Upper lobe of left lung (tissue), 4 donors: ENCODE measurements around the gene ZC3H7A.

Experiments
- EP300 ChIP-seq, 4 donors: sonication (generic); formaldehyde crosslinking; IDR thresholded peaks; one replicate each; pipeline ENCODE4 v1.5.1; 2017; ENCODE audit warnings: antibody characterized with exemption in 4 of 4, control low read depth in 2 of 4
- POLR2A ChIP-seq, 4 donors: fragments of 450-650 bp; IDR thresholded peaks; one replicate each; pipeline ENCODE4 v1.5.1; 2016 to 2017; ENCODE audit warnings: antibody characterized with exemption in 4 of 4, mild to moderate bottlenecking in 2 of 4
- POLR2AphosphoS5 ChIP-seq, 2 donors: sonication (generic); formaldehyde crosslinking; IDR thresholded peaks; one replicate each; pipeline ENCODE4 v1.5.1; 2017; ENCODE audit warnings: antibody characterized with exemption in 2 of 2
- TF ChIP-seq, protein P1 (sequence below), 6 experiments: fragments of 450-650 bp in 4 of 6; fragments of 200-600 bp in 2 of 6; sonication (generic) in 2 of 6; IDR thresholded peaks; one replicate each; pipeline ENCODE4 v1.5.1; 2016 to 2019; ENCODE audit warnings: antibody characterized with exemption in 6 of 6

DNA sequence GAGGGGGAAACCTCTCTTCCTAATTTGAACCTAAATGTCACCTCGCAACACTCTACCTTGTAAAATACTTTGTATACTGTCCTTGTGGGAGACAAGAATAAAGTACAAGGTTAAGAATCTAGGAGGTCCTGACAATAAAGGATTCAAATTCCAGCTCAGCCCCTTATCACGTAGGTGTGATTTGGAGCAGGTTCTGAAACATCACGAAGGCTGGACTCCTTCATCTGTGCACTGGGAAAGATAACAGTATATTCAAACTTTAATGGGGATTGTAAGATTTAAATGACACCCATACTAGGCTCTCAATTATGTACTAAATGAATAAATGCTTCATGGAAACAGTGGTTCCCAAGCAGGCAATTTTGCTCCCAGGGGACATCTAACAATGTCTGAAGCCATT lies 56.5 kb downstream of the ZC3H7A start:
- TF ChIP-seq POLR2AphosphoS5 (IDR thresholded peaks at IDR 0.05) (no peak), POLR2A (IDR thresholded peaks at IDR 0.05) (no peak), EP300 (IDR thresholded peaks at IDR 0.05) (no peak)
- TF ChIP-seq, protein P1, sequence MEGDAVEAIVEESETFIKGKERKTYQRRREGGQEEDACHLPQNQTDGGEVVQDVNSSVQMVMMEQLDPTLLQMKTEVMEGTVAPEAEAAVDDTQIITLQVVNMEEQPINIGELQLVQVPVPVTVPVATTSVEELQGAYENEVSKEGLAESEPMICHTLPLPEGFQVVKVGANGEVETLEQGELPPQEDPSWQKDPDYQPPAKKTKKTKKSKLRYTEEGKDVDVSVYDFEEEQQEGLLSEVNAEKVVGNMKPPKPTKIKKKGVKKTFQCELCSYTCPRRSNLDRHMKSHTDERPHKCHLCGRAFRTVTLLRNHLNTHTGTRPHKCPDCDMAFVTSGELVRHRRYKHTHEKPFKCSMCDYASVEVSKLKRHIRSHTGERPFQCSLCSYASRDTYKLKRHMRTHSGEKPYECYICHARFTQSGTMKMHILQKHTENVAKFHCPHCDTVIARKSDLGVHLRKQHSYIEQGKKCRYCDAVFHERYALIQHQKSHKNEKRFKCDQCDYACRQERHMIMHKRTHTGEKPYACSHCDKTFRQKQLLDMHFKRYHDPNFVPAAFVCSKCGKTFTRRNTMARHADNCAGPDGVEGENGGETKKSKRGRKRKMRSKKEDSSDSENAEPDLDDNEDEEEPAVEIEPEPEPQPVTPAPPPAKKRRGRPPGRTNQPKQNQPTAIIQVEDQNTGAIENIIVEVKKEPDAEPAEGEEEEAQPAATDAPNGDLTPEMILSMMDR (IDR thresholded peaks at IDR 0.05): no peak
